Loucy (cell line): Measurements from ENCODE around the gene TRIO.

Source experiments
- H2AFZ ChIP-seq: fragments of 200-600 bp; sonication (generic); 2 replicates; pipeline ENCODE4 v1.6.0; 2016; ENCODE audit warnings: antibody characterized with exemption, mild to moderate bottlenecking, low read length, moderate library complexity
- H3F3A ChIP-seq: fragments of 200-600 bp; 2 replicates; pipeline ENCODE4 v1.6.0; 2016; ENCODE audit warnings: antibody characterized with exemption, low read depth, mild to moderate bottlenecking
- H3K27me3 ChIP-seq: fragments of 200-600 bp; sonication (generic); 2 replicates; pipeline ENCODE4 v1.6.1; 2014; ENCODE audit warnings: low read length, mild to moderate bottlenecking; ENCODE audit not compliant: insufficient read depth, poor library complexity, severe bottlenecking
- H3K36me3 ChIP-seq: fragments of 200-600 bp; sonication (generic); 2 replicates; pipeline ENCODE4 v1.6.1; 2016; ENCODE audit warnings: low read length; ENCODE audit not compliant: insufficient read depth
- H3K4me1 ChIP-seq: fragments of 200-600 bp; sonication (generic); 2 replicates; pipeline ENCODE4 v1.5.1; 2014; ENCODE audit warnings: low read length, mild to moderate bottlenecking; ENCODE audit not compliant: insufficient read depth, poor library complexity, severe bottlenecking
- H3K4me2 ChIP-seq: fragments of 200-600 bp; sonication (generic); 2 replicates; pipeline ENCODE4 v1.6.0; 2014; ENCODE audit warnings: antibody characterized with exemption, low read length, low read depth, mild to moderate bottlenecking; ENCODE audit not compliant: poor library complexity, severe bottlenecking
- H3K4me3 ChIP-seq: fragments of 200-600 bp; sonication (generic); 2 replicates; pipeline ENCODE4 v1.5.1; 2014; ENCODE audit warnings: low read length, mild to moderate bottlenecking, mixed read lengths; ENCODE audit not compliant: poor library complexity, severe bottlenecking
- H3K79me2 ChIP-seq: fragments of 200-600 bp; sonication (generic); 2 replicates; pipeline ENCODE4 v1.6.1; 2014; ENCODE audit warnings: low read length; ENCODE audit not compliant: insufficient read depth
- H3K9ac ChIP-seq: fragments of 200-600 bp; sonication (generic); 2 replicates; pipeline ENCODE4 v1.6.0; 2014; ENCODE audit warnings: mild to moderate bottlenecking, low read depth, low read length, moderate library complexity; ENCODE audit not compliant: poor library complexity, severe bottlenecking
- H3K9me2 ChIP-seq: fragments of 200-600 bp; sonication (generic); replicated peaks from 2 replicates; pipeline ENCODE4 v1.6.1; 2016; ENCODE audit warnings: low read depth, low read length, mixed read lengths
- H3K9me3 ChIP-seq: fragments of 200-600 bp; sonication (generic); 2 replicates; pipeline ENCODE4 v1.6.1; 2014; ENCODE audit warnings: mild to moderate bottlenecking, antibody characterized with exemption, low read length, low read depth; ENCODE audit not compliant: insufficient read depth
- H4K20me1 ChIP-seq: fragments of 200-600 bp; sonication (generic); 2 replicates; pipeline ENCODE4 v1.6.0; 2014; ENCODE audit warnings: antibody characterized with exemption, low read length, mild to moderate bottlenecking; ENCODE audit not compliant: insufficient read depth, poor library complexity, severe bottlenecking
- CTCF ChIP-seq: fragments of 200-600 bp; sonication (generic); conservative IDR thresholded peaks from 2 replicates; pipeline ENCODE4 v1.5.1; 2014; ENCODE audit warnings: mild to moderate bottlenecking, antibody characterized with exemption, low read length
- EZH2phosphoT487 ChIP-seq: fragments of 200-600 bp; IDR thresholded peaks from 2 replicates; pipeline ENCODE4 v1.6.1; 2018; ENCODE audit warnings: antibody characterized with exemption, mild to moderate bottlenecking, moderate library complexity, borderline replicate concordance

The TRIO gene

GRCh38 chr5:14247054-14247386 lies 103.9 kb downstream of the TRIO start:
- H4K20me1 ChIP-seq: peaks cover 20% of the 10 kb centered on the region
- TF ChIP-seq CTCF: no peak
- no peak for TF ChIP-seq EZH2phosphoT487
- H3F3A ChIP-seq: no peaks in the 10 kb centered on the region
- no peak overlapping the region for H2AFZ ChIP-seq
- H3K79me2 ChIP-seq: peaks cover 86% of the 10 kb centered on the region
- no peaks in the 10 kb centered on the region for H3K9me3 ChIP-seq
- H3K4me1 ChIP-seq: peaks cover 19% of the 10 kb centered on the region
- H3K4me2 ChIP-seq: no peak overlapping the region
- no peaks in the 10 kb centered on the region for H3K9me2 ChIP-seq
- no peaks in the 10 kb centered on the region for H3K27me3 ChIP-seq
- H3K36me3 ChIP-seq: no peaks in the 10 kb centered on the region
- H3K9ac ChIP-seq: no peak overlapping the region
- no peak overlapping the region for H3K4me3 ChIP-seq

GRCh38 chr5:14249258-14250082 lies 106.3 kb downstream of the TRIO start:
- peaks cover 83% of the 10 kb centered on the region for H3K79me2 ChIP-seq
- TF ChIP-seq CTCF: no peak
- TF ChIP-seq EZH2phosphoT487: no peak
- no peak overlapping the region for H3K4me2 ChIP-seq
- no peak overlapping the region for H3K9ac ChIP-seq
- H3F3A ChIP-seq: no peaks in the 10 kb centered on the region
- H4K20me1 ChIP-seq: peaks cover 25% of the 10 kb centered on the region
- H3K4me1 ChIP-seq: peaks cover 29% of the 10 kb centered on the region
- H3K27me3 ChIP-seq: no peaks in the 10 kb centered on the region
- H3K9me3 ChIP-seq: no peaks in the 10 kb centered on the region
- H3K4me3 ChIP-seq: no peak overlapping the region
- H2AFZ ChIP-seq: no peak overlapping the region
- no peaks in the 10 kb centered on the region for H3K36me3 ChIP-seq
- H3K9me2 ChIP-seq: no peaks in the 10 kb centered on the region

GRCh38 chr5:14250084-14250695 lies 107.0 kb downstream of the TRIO start:
- H3K79me2 ChIP-seq: peaks cover 83% of the 10 kb centered on the region
- H3K4me2 ChIP-seq: no peak overlapping the region
- no peak overlapping the region for H3K4me3 ChIP-seq
- no peaks in the 10 kb centered on the region for H3K9me3 ChIP-seq
- H2AFZ ChIP-seq: no peak overlapping the region
- H3F3A ChIP-seq: no peaks in the 10 kb centered on the region
- no peaks in the 10 kb centered on the region for H3K9me2 ChIP-seq
- no peak for TF ChIP-seq CTCF
- TF ChIP-seq EZH2phosphoT487: no peak
- H3K36me3 ChIP-seq: no peaks in the 10 kb centered on the region
- no peak overlapping the region for H3K9ac ChIP-seq
- peaks cover 25% of the 10 kb centered on the region for H4K20me1 ChIP-seq
- peaks cover 29% of the 10 kb centered on the region for H3K4me1 ChIP-seq
- H3K27me3 ChIP-seq: no peaks in the 10 kb centered on the region
